Hematopoietic multipotent progenitor cell (in vitro differentiated cells): Measurements from ENCODE around the gene OBSCN. TPM values are rescaled to one million over a fixed set of nuclear protein-coding genes. Genes with fewer than 3 reads are reported as not detected.

Experiments
- DNase-seq, 3 donors: peaks; one replicate each; pipeline ENCODE4 v3.0.0-alpha.2; 2011 to 2015; ENCODE audit warnings: low read depth in 2 of 3, low spot score in 2 of 3
- total RNA-seq: library from RNA; depleted of rRNA; stranded (reverse); fragments of >200 nt; gene quantifications from one replicate; pipeline ENCODE4 v1.2.3, GENCODE V29; 2012

Gene OBSCN
- total RNA-seq, 1 donor = 85.9 TPM

GRCh38 chr1:228314315-228314657 lies 106.4 kb downstream of the OBSCN start:
- DNase-seq = no peak

GRCh38 chr1:228314658-228315483 lies 107.0 kb downstream of the OBSCN start:
- no peak for DNase-seq

GRCh38 chr1:228315484-228315944 lies 107.7 kb downstream of the OBSCN start:
- no peak for DNase-seq

- no peak for DNase-seq
Measured at GRCh38 chr1:228315945-228316588, 108.2 kb downstream of the OBSCN start.

GRCh38 chr1:228316589-228317387 lies 108.9 kb downstream of the OBSCN start:
- DNase-seq = no peak

GRCh38 chr1:228317411-228317828 lies 109.6 kb downstream of the OBSCN start:
- no peak for DNase-seq

- no peak for DNase-seq
Measured at GRCh38 chr1:228317891-228318810, 110.3 kb downstream of the OBSCN start.

GRCh38 chr1:228318823-228319241 lies 111.0 kb downstream of the OBSCN start:
- no peak for DNase-seq

- no peak for DNase-seq
Measured at GRCh38 chr1:228319352-228320088, 111.7 kb downstream of the OBSCN start.

GRCh38 chr1:228320394-228320793 lies 112.5 kb downstream of the OBSCN start:
- no peak for DNase-seq

GRCh38 chr1:228321435-228321834 lies 113.6 kb downstream of the OBSCN start:
- no peak for DNase-seq

GRCh38 chr1:228321895-228322294 lies 114.1 kb downstream of the OBSCN start:
- no peak for DNase-seq

GRCh38 chr1:228323401-228323800 lies 115.6 kb downstream of the OBSCN start:
- DNase-seq = no peak

GRCh38 chr1:228325267-228325666 lies 117.4 kb downstream of the OBSCN start:
- no peak for DNase-seq

GRCh38 chr1:228329887-228330286 lies 122.0 kb downstream of the OBSCN start:
- no peak for DNase-seq

- DNase-seq = no peak
Measured at GRCh38 chr1:228332797-228333738, 125.2 kb downstream of the OBSCN start.

- no peak for DNase-seq
Measured at GRCh38 chr1:228333739-228334115, 125.9 kb downstream of the OBSCN start.

- DNase-seq = no peak
Measured at GRCh38 chr1:228334226-228334935, 126.5 kb downstream of the OBSCN start.
